BLaER1 (cell line): ENCODE measurements around the gene SORCS2.

Source experiments
- H3K27ac ChIP-seq: shearing (Covaris generic); formaldehyde crosslinking; 2 replicates; pipeline ENCODE4 v1.8.1; 2022
- H3K27me3 ChIP-seq: shearing (Covaris generic); formaldehyde crosslinking; 2 replicates; pipeline ENCODE4 v1.8.1; 2022
- H3K36me3 ChIP-seq: shearing (Covaris generic); formaldehyde crosslinking; 2 replicates; pipeline ENCODE4 v1.8.1; 2022
- H3K4me1 ChIP-seq: shearing (Covaris generic); formaldehyde crosslinking; 2 replicates; pipeline ENCODE4 v1.8.1; 2022
- H3K4me2 ChIP-seq: shearing (Covaris generic); formaldehyde crosslinking; 2 replicates; pipeline ENCODE4 v1.8.1; 2022
- H3K4me3 ChIP-seq: shearing (Covaris generic); formaldehyde crosslinking; 2 replicates; pipeline ENCODE4 v1.8.1; 2022
- H3K9ac ChIP-seq: shearing (Covaris generic); formaldehyde crosslinking; 2 replicates; pipeline ENCODE4 v1.8.1; 2022
- H3K9me3 ChIP-seq: shearing (Covaris generic); formaldehyde crosslinking; 2 replicates; pipeline ENCODE4 v1.8.1; 2022
- H4K20me1 ChIP-seq: shearing (Covaris generic); formaldehyde crosslinking; 2 replicates; pipeline ENCODE4 v1.8.1; 2022
- Cebpa-rat ChIP-seq: shearing (Covaris generic); IDR thresholded peaks from 2 replicates; pipeline ENCODE4 v1.8.1; 2022

The SORCS2 gene

DNA sequence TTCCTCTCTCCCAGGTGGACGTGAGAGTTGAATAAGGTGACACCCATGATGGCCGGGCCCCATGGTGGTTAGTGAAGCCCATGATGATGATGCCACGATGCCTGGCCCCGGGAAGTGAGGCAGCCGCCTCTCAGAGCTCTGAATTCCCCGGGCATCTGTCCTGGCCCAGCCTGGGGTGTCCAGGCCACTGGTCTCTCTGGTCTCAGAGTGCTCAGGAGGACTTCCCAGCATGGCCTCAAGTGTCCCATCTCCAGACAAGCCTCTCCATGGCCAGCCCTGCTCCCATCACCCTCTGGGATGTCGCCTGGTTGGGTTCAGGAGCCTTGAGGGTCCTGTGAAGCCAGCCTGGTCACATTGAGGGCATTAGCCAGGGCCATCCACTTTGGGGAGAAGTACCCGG is 267.1 kb downstream of the SORCS2 start:
- Histone ChIP-seq H3K4me3 (no peak overlapping the region), H3K4me1 (peaks cover 80% of the 10 kb centered on the region)
- TF ChIP-seq Cebpa-rat: no peak

DNA sequence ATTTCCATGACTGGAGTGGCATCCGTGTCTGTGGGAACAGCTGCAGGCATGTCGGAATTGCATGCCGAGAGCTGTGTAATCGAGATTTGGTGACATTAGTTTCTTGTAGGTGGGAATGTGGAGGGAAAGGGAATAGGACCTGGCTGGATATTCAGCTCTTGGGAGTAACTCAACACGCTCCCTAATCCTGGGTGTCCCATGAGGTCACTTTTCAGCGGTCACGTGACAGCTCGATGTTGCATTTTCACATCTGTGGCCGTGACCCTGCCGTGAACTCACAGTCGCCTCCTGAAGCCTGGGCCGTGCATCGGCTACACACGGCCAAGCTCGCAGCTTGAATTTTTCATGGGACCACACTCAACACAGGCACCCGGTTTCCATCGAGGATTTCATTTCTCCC is 268.2 kb downstream of the SORCS2 start:
- no peak overlapping the region for H3K27ac ChIP-seq
- no peaks in the 10 kb centered on the region for H3K27me3 ChIP-seq
- no peak overlapping the region for H3K4me3 ChIP-seq
- no peaks in the 10 kb centered on the region for H3K9me3 ChIP-seq
- TF ChIP-seq Cebpa-rat: no peak
- H3K4me2 ChIP-seq: peak overlapping the region; percentile 80
- peaks cover 35% of the 10 kb centered on the region; the same call in 1 of the 2 replicates for H4K20me1 ChIP-seq
- no peak overlapping the region for H3K9ac ChIP-seq
- H3K4me1 ChIP-seq: peaks cover 86% of the 10 kb centered on the region
- no peaks in the 10 kb centered on the region for H3K36me3 ChIP-seq

More for the DNA sequence above, 267.1 kb downstream of the SORCS2 start:
- Histone ChIP-seq H3K4me2 (peak overlapping the region; percentile 80), H3K36me3 (no peaks in the 10 kb centered on the region), H3K9me3 (no peaks in the 10 kb centered on the region), H3K27me3 (no peaks in the 10 kb centered on the region), H3K27ac (peak overlapping the region; percentile 70; the same call in 1 of the 2 replicates), H4K20me1 (peaks cover 24% of the 10 kb centered on the region; the same call in 1 of the 2 replicates), H3K9ac (no peak overlapping the region)

DNA sequence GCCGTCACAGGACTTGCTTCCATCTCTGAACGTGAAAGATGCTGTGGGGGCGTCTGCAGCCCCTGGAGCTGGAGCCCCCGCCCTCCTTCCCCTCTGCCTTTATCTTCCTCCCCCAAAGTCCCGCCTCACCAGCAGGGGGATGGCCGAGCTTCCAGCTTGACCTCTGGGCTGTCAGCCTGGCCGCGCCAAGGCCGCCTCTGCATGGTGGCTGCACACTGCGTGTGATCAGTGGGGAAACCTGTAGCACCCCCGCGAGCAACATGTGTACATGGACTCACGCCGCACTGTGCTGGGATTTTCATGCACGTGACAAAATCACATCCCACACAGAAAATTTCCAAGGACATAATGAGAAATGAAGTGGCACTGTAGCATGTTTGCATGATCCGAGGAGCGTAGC is 268.9 kb downstream of the SORCS2 start:
- no peaks in the 10 kb centered on the region for H3K9me3 ChIP-seq
- no peak overlapping the region for H3K27ac ChIP-seq
- no peak for TF ChIP-seq Cebpa-rat
- H3K4me2 ChIP-seq: peak overlapping the region; percentile 36; the same call in 1 of the 2 replicates
- H3K9ac ChIP-seq: no peak overlapping the region
- H3K36me3 ChIP-seq: no peaks in the 10 kb centered on the region
- H3K4me1 ChIP-seq: peaks cover 86% of the 10 kb centered on the region
- no peaks in the 10 kb centered on the region for H3K27me3 ChIP-seq
- H3K4me3 ChIP-seq: no peak overlapping the region
- peaks cover 41% of the 10 kb centered on the region; the same call in 1 of the 2 replicates for H4K20me1 ChIP-seq

DNA sequence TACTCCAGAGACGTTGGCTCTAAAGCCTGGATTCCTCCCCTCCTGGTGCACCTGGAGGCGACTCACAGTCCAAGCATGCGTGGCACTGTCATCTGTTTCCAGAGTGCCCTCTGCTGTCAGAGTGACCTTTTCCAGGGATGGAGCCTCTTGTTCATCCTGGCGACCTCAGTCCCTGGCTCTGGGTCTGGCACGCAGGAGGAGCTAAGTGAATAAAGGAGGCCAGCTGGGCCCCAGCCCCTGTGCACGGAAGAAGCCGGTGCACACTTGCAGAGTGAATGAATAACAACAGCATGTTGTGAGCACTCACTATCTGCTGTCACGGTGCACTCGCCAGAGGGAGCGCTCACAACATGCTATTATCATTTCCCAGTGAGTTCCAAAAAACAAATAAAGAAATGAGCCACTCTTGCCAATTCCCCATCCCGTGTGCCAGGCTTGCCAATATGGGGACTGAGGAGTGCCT is 270.2 kb downstream of the SORCS2 start:
- TF ChIP-seq Cebpa-rat: no peak
- Histone ChIP-seq H4K20me1 (peaks cover 52% of the 10 kb centered on the region; the same call in 1 of the 2 replicates), H3K4me1 (peaks cover 83% of the 10 kb centered on the region), H3K27me3 (no peaks in the 10 kb centered on the region), H3K36me3 (no peaks in the 10 kb centered on the region), H3K4me3 (no peak overlapping the region), H3K4me2 (peak overlapping the region; percentile 36), H3K9ac (0 out of 2 replicates have a peak overlapping the region, but pooled peaks have one; percentile 24), H3K27ac (no peak overlapping the region), H3K9me3 (no peaks in the 10 kb centered on the region)

DNA sequence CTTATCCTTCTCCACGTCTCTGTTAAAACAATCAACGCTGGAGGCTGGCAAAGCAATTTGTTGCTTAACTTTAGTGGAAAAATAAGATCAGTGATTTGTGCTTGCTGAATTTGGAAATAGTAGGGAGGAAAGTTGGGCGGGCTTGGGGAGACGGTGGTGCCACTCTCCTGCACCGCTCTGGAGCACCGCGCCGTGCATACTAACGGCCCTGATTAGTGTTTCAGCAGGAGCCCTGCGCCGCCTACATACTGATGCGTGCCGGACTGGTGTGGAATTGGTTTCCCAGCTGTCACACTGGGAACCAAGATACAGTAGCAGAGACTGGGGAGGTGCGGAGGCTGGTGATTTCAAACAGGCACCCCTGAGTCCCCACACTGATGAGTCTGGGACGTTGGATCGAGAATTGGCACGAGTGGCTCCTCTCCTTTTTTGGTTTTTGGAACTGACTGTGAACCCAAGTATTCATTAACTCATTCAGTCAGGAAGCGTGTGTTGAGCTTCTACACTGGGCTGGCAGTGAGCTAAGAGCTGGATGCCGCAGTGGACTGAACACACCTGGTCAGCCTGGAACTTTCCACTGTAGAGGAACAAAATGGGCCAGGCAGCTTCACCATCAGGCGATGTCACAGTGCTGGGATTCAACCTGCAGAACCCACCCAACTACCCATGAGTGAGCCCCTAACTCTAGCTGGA is 271.4 kb downstream of the SORCS2 start:
- Histone ChIP-seq H3K9me3 (no peaks in the 10 kb centered on the region), H3K9ac (no peak overlapping the region), H3K36me3 (no peaks in the 10 kb centered on the region; the same call in 1 of the 2 replicates), H3K4me1 (peaks cover 72% of the 10 kb centered on the region), H3K27me3 (no peaks in the 10 kb centered on the region), H3K27ac (no peak overlapping the region), H3K4me3 (no peak overlapping the region), H3K4me2 (no peak overlapping the region), H4K20me1 (peaks cover 55% of the 10 kb centered on the region; the same call in 1 of the 2 replicates)
- TF ChIP-seq Cebpa-rat: no peak

DNA sequence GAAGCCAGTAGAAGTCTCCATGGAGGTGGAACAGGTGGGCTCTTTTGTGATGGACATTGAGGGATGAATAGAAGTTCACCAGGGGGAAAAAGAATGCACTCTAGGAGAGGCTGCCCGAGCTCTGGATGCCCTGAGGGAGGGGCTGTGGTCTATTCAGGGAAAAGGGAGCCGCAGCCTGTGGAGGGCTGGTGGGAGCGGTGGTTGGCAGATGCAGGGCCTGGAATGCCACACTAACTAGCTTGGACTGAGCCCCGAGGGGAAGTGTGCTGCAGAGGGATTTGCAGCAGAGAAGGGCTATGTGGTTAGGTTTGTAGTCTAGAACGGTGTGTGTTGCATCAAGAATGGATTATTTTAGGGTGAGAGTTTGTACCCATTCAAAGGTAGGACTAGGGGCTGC is 271.9 kb downstream of the SORCS2 start:
- Histone ChIP-seq H3K27me3 (no peaks in the 10 kb centered on the region), H3K4me2 (no peak overlapping the region), H3K4me3 (no peak overlapping the region), H3K4me1 (peaks cover 66% of the 10 kb centered on the region), H3K27ac (no peak overlapping the region), H4K20me1 (peaks cover 57% of the 10 kb centered on the region; the same call in 1 of the 2 replicates), H3K9me3 (no peaks in the 10 kb centered on the region), H3K36me3 (no peaks in the 10 kb centered on the region; the same call in 1 of the 2 replicates), H3K9ac (no peak overlapping the region)
- TF ChIP-seq Cebpa-rat: no peak

DNA sequence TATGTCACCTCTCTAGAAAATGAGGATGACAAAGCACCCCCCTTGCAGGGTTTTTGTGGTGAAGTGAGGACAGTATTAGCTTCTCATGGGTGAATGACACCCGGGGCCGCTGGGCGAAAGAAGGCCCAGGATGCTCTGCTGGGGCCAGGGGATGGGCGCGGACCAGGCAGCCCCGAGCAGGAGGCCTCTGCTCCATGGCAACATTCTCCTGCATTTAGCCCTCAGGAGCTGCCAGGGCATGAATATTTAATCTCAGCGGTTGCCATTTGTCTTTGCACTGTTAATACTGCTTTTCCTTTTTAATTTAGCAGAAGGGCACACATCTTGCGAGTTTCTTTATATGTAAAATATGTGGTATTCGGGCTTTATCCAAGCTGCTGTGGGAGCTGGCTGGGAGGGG is 272.7 kb downstream of the SORCS2 start:
- Histone ChIP-seq H3K9ac (0 out of 2 replicates have a peak overlapping the region, but pooled peaks have one; percentile 34), H3K4me3 (no peak overlapping the region), H3K9me3 (no peaks in the 10 kb centered on the region), H4K20me1 (peaks cover 63% of the 10 kb centered on the region; the same call in 1 of the 2 replicates), H3K27me3 (no peaks in the 10 kb centered on the region), H3K4me1 (peaks cover 59% of the 10 kb centered on the region), H3K27ac (no peak overlapping the region), H3K4me2 (no peak overlapping the region), H3K36me3 (no peaks in the 10 kb centered on the region; the same call in 1 of the 2 replicates)
- no peak for TF ChIP-seq Cebpa-rat

DNA sequence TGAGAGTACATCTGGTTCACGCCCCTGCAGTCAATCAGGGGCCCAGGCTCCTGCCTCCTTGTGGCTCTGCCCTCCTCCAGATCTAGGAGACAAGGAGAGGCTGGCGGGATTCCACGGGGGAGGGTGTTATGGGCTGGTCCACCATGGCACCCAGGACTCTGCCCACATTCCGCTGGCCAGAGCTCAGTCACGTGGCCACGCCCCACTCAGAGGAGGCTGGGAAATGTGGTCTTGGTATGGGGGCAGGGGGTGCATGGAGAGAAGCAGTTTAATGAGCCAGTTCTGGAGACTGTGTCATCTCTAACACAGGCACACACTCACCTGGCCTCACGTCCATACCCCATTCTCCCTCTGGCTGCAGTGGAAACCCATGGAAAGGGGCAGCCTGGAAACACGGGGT is 273.9 kb downstream of the SORCS2 start:
- H4K20me1 ChIP-seq: peaks cover 72% of the 10 kb centered on the region; the same call in 1 of the 2 replicates
- H3K9ac ChIP-seq: no peak overlapping the region
- peaks cover 47% of the 10 kb centered on the region for H3K4me1 ChIP-seq
- H3K36me3 ChIP-seq: no peaks in the 10 kb centered on the region; the same call in 1 of the 2 replicates
- H3K9me3 ChIP-seq: no peaks in the 10 kb centered on the region
- H3K27ac ChIP-seq: no peak overlapping the region
- no peak for TF ChIP-seq Cebpa-rat
- H3K27me3 ChIP-seq: no peaks in the 10 kb centered on the region
- no peak overlapping the region for H3K4me3 ChIP-seq
- peak overlapping the region; percentile 14; the same call in 1 of the 2 replicates for H3K4me2 ChIP-seq

DNA sequence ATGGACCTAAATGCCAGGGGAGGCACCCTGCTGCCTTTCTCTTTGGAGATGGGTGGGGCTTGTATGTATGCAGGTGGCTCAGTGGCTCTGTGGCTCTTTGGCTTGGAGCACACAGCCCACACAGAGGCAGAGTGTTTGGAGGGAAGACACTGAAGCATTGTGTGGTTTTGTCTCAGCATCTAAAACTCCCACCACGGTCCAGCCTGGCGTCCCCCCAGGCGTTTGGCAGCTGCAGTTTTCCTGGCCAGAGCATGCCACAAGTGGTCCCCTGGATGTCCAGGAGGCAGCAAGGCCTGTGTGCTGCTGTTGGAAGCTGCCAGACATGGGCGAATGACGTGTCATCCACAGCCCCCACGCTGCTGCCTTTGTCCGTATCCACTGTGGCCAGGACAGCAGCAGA is 274.6 kb downstream of the SORCS2 start:
- Histone ChIP-seq H3K9me3 (no peaks in the 10 kb centered on the region), H3K27me3 (no peaks in the 10 kb centered on the region), H3K4me2 (peak overlapping the region; percentile 14), H3K36me3 (no peaks in the 10 kb centered on the region; the same call in 1 of the 2 replicates), H3K4me3 (no peak overlapping the region), H4K20me1 (peaks cover 78% of the 10 kb centered on the region; the same call in 1 of the 2 replicates), H3K9ac (no peak overlapping the region), H3K27ac (0 out of 2 replicates have a peak overlapping the region, but pooled peaks have one; percentile 18), H3K4me1 (peaks cover 40% of the 10 kb centered on the region)
- TF ChIP-seq Cebpa-rat: no peak

DNA sequence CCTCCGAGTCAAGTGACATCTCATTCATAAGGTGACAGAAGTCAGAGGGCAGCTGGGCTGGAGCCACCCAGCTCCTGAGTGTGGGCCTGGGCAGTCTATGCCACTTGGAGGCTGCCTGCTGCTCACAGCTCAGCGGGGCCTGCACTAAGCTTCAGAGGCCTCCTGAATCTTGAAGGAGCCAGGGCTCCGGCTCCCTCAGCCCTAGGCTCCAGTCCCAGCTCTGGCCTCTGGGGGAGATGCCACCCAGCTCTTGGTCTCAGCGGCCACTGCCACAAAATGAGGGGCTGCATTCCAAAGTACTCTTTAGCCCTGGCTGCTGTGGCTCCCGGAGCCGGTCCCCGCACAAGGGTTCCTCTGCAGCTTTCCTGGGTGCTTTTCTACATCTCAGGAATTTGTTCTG is 275.1 kb downstream of the SORCS2 start:
- Histone ChIP-seq H3K9ac (no peak overlapping the region), H3K9me3 (no peaks in the 10 kb centered on the region), H3K27me3 (no peaks in the 10 kb centered on the region), H3K27ac (no peak overlapping the region), H3K4me3 (no peak overlapping the region), H3K4me1 (peaks cover 40% of the 10 kb centered on the region), H4K20me1 (peaks cover 78% of the 10 kb centered on the region; the same call in 1 of the 2 replicates), H3K36me3 (no peaks in the 10 kb centered on the region; the same call in 1 of the 2 replicates), H3K4me2 (no peak overlapping the region)
- no peak for TF ChIP-seq Cebpa-rat
